GM12892 (cell line): Measurements from ENCODE around the gene KREMEN2.

Experiments used
- POLR2A ChIP-seq: IDR thresholded peaks from 2 replicates; pipeline ENCODE4 v1.6.1; 2011; ENCODE audit warnings: low read depth, low read length, control low read depth
- POLR2AphosphoS5 ChIP-seq: IDR thresholded peaks from 2 replicates; pipeline ENCODE4 v1.6.1; 2011; ENCODE audit warnings: low read depth, low read length, control low read depth

GRCh38 chr16:2928796-2929195 is 35.3 kb upstream of the KREMEN2 start:
- no peak for TF ChIP-seq POLR2A
- no peak for TF ChIP-seq POLR2AphosphoS5
